Omental fat pad (tissue), 4 donors: ENCODE data around the gene ZNF525. TPM values are rescaled to one million over a fixed set of nuclear protein-coding genes. Genes with fewer than 3 reads are reported as not detected.
A peak's percentile ranks its signal among the peaks of the same experiment; 100 is the strongest.
"Not testable (repeated sequence)": the region's sequence is repeated elsewhere in the genome, so short reads cannot be mapped to it uniquely, and the experiment has no call there.

ENCODE experiments used
- ATAC-seq: fragments of 150-250 bp; one replicate; pipeline ENCODE4 v1.9.1; 2016; ENCODE audit warnings: mild to moderate bottlenecking, moderate library complexity; ENCODE audit not compliant: low FRiP score
- DNase-seq: peaks from one replicate; pipeline ENCODE4 v3.0.0-alpha.2; 2019; ENCODE audit warnings: low spot score
- CTCF ChIP-seq, 3 donors: fragments of 450-650 bp; IDR thresholded peaks; one replicate each; pipeline ENCODE4 v1.5.1; 2016 to 2017; ENCODE audit warnings: antibody characterized with exemption in 3 of 3, mild to moderate bottlenecking in 3 of 3, moderate library complexity in 2 of 3
- total RNA-seq, 4 donors: library from RNA; depleted of rRNA; stranded (reverse); fragments of >200 nt; gene quantifications; one replicate each; pipeline ENCODE4 v1.1.0, GENCODE V29; 2016

The ZNF525 gene
- total RNA-seq, result 10 to 100 TPM in 1 of 4 donors, 1 to 10 TPM in 3; 3.7 to 13.3 (median 7.6) TPM

GRCh38 chr19:53365134-53365898 lies at the start of gene ZNF525:
Gene ZNF525, plus strand, starts transcription at chr19:53365705. Its CDS starts 6,577 bp downstream, at chr19:53372282.
- ATAC-seq (peak; percentile 100), DNase-seq (peak; percentile 88)
- no peak for TF ChIP-seq CTCF (IDR thresholded peaks at IDR 0.05)

GRCh38 chr19:53328967-53329366 lies 36.5 kb upstream of the ZNF525 start:
- no peak for TF ChIP-seq CTCF (IDR thresholded peaks at IDR 0.05)
- no peak for DNase-seq
- no peak for ATAC-seq

DNA sequence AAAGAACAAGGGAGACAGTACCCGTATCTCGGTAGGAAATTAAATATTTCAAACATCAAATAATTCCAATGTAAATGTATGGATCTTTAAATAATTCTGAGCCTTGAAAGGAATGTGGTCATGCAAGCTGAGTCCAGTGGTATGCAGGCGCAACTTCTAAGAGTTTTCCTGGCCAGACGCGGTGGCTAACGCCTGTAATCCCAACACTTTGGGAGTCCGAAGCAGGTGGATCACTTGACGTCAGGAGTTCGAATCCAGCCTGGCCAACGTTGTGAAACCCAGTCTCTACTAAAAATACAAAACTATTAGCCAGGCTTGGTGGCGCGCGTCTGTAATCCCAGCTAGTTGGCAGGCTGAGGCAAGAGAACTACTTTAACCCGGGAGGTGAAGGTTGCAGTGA lies 33.0 kb upstream of the ZNF525 start:
- no peak for DNase-seq
- no peak for ATAC-seq
- TF ChIP-seq CTCF (IDR thresholded peaks at IDR 0.05), result no peak

DNA sequence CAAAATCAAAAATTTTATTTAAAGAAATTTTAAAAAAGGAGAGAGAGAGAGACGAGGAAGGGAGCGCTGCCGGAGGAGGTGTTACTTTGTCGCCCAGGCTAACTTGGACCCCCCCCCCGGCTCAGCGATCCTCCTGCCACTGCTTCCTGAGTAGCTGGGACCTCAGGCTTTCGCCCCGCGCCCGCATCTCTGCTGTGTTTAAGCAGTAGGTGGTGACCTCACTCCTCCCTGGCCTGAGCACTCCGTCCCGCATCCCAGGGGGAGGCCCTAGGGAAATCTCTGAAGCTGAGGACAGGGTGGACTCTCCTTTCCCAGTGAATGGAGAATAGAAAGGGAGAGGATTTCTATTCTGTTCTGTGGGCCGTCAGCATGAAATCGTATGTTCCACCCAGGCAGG lies 32.4 kb upstream of the ZNF525 start:
- TF ChIP-seq CTCF (IDR thresholded peaks at IDR 0.05), result no peak
- peak; percentile 62 for ATAC-seq
- DNase-seq, result no peak

- DNase-seq (peak; percentile 92), ATAC-seq (peak; percentile 100)
- TF ChIP-seq CTCF (IDR thresholded peaks at IDR 0.05), result no peak
These were observed 31.7 kb upstream of the ZNF525 start, which contains the start of gene ZNF845 for GRCh38 chr19:53333463-53334449. Gene ZNF845, plus strand, starts transcription at chr19:53333749. Its CDS starts 7,559 bp downstream, at chr19:53341308.

- ATAC-seq, DNase-seq: not testable (repeated sequence)
These were observed 21.1 kb upstream of the ZNF525 start for GRCh38 chr19:53344403-53344802.

- no peak for DNase-seq
- no peak for TF ChIP-seq CTCF (IDR thresholded peaks at IDR 0.05)
- no peak for ATAC-seq
These were observed 9.8 kb upstream of the ZNF525 start for GRCh38 chr19:53355739-53356138.
